A549 (cell line): ENCODE measurements around the gene SURF6. TPM values are rescaled to one million over a fixed set of nuclear protein-coding genes. Genes with fewer than 3 reads are reported as not detected.

ENCODE experiments used
- ATAC-seq, 2 experiments: fragments of 200-7000 bp in 1 of 2; fragments of >200 bp in 1 of 2; cut with Nextera tagmentation in 1 of 2; cut with Tn5 transposase in 1 of 2; 3 replicates each; pipeline versions ENCODE4 v1.8.0 to v1.9.1; 2018 to 2020; ENCODE audit warnings: mild to moderate bottlenecking in 1 of 2, moderate library complexity in 1 of 2
- CTCF ChIA-PET: fragments of 300-600 bp; sonication (Branson Sonifier 250); formaldehyde crosslinking; extraction: SDS; loops from one replicate; lab custom pipeline; 2021; ENCODE audit warnings: antibody characterized with exemption, inconsistent platforms; lab: Yijun Ruan, JAX
- POLR2A ChIA-PET: fragments of 350-600 bp; formaldehyde crosslinking; extraction: SDS; loops from one replicate; lab custom pipeline; 2021; ENCODE audit warnings: antibody characterized with exemption, inconsistent platforms; lab: Yijun Ruan, JAX
- DNase-seq, 2 experiments: peaks; one replicate each; pipeline versions ENCODE4 v3.0.0 to v3.0.0-alpha.2; 2011 to 2016; ENCODE audit warnings: low read depth in 1 of 2, low spot score in 1 of 2
- FAIRE-seq: peaks from 2 replicates; lab custom pipeline; 2011; peaks lifted over from hg19 to GRCh38; lab: Jason Lieb, UNC
- H3K27ac ChIP-seq, 2 experiments: fragments of >200 bp; sonication (Bioruptor Twin); formaldehyde crosslinking; 3 replicates each; pipeline ENCODE4 v1.5.1; 2016 to 2017
- H3K4me1 ChIP-seq: fragments of >200 bp; sonication (Bioruptor Twin); formaldehyde crosslinking; 3 replicates; pipeline ENCODE4 v1.6.1; 2016
- H3K4me2 ChIP-seq: fragments of >200 bp; sonication (Bioruptor Twin); formaldehyde crosslinking; 3 replicates; pipeline ENCODE4 v1.6.1; 2016
- H3K4me3 ChIP-seq: fragments of >200 bp; sonication (Bioruptor Twin); formaldehyde crosslinking; 3 replicates; pipeline ENCODE4 v1.5.1; 2016
- H3K9me3 ChIP-seq: fragments of >200 bp; sonication (Bioruptor Twin); formaldehyde crosslinking; 3 replicates; pipeline ENCODE4 v1.6.1; 2016
- CBX8 ChIP-seq: fragments of 200-600 bp; sonication (generic); IDR thresholded peaks from 2 replicates; pipeline ENCODE4 v1.6.1; 2016
- CHD2 ChIP-seq: fragments of 150-350 bp; IDR thresholded peaks from 2 replicates; pipeline ENCODE4 v1.6.1; 2014; ENCODE audit warnings: low read length; ENCODE audit not compliant: partially characterized antibody
- EP300 ChIP-seq, 2 experiments: fragments of >200 bp; sonication (Bioruptor Twin); formaldehyde crosslinking; IDR thresholded peaks; 2 replicates in 1 of 2; 3 replicates in 1 of 2; pipeline ENCODE4 v1.6.1; 2016 to 2017
- FOSL2 ChIP-seq, 2 experiments: fragments of 450-650 bp in 1 of 2; fragments of >200 bp in 1 of 2; sonication (Bioruptor Twin) in 1 of 2; formaldehyde crosslinking; IDR thresholded peaks; 2 replicates each; pipeline versions ENCODE4 v1.5.0 to v1.6.1; 2016 to 2020; ENCODE audit warnings: mild to moderate bottlenecking in 1 of 2, moderate library complexity in 1 of 2
- FOXS1 ChIP-seq: fragments of 250-450 bp; sonication (Bioruptor Pico); IDR thresholded peaks from 2 replicates; pipeline ENCODE4 v1.5.0; 2020; ENCODE audit warnings: mild to moderate bottlenecking, moderate library complexity
- HOXA7 ChIP-seq: fragments of 250-450 bp; sonication (Bioruptor Pico); IDR thresholded peaks from 2 replicates; pipeline ENCODE4 v1.5.0; 2020; ENCODE audit warnings: mild to moderate bottlenecking, moderate library complexity
- HOXB13 ChIP-seq: fragments of 250-450 bp; sonication (Bioruptor Pico); IDR thresholded peaks from 2 replicates; pipeline ENCODE4 v1.5.0; 2020; ENCODE audit warnings: low read depth, mild to moderate bottlenecking, moderate library complexity
- KDM5A ChIP-seq: fragments of 200-600 bp; sonication (generic); IDR thresholded peaks from 2 replicates; pipeline ENCODE4 v1.6.1; 2016; ENCODE audit warnings: antibody characterized with exemption, mild to moderate bottlenecking
- NPAS2 ChIP-seq: fragments of 250-450 bp; sonication (Bioruptor Pico); IDR thresholded peaks from 2 replicates; pipeline ENCODE4 v1.8.0; 2022; ENCODE audit warnings: mild to moderate bottlenecking, moderate library complexity, borderline replicate concordance
- RAD21 ChIP-seq, 2 experiments: fragments of >200 bp in 1 of 2; sonication (Bioruptor Twin) in 1 of 2; formaldehyde crosslinking in 1 of 2; IDR thresholded peaks in 1 of 2; conservative IDR thresholded peaks in 1 of 2; 2 replicates in 1 of 2; 3 replicates in 1 of 2; pipeline ENCODE4 v1.6.1; 2012 to 2018; ENCODE audit warnings: inconsistent platforms in 1 of 2
- RARB ChIP-seq: fragments of 250-450 bp; sonication (Bioruptor Pico); IDR thresholded peaks from 2 replicates; pipeline ENCODE4 v1.8.0; 2021; ENCODE audit warnings: mild to moderate bottlenecking, moderate library complexity
- RFX5 ChIP-seq: fragments of 450-650 bp; IDR thresholded peaks from 2 replicates; pipeline ENCODE4 v1.7.1; 2014; ENCODE audit warnings: antibody characterized with exemption, mild to moderate bottlenecking, moderate library complexity
- RNF2 ChIP-seq: fragments of 200-600 bp; sonication (generic); IDR thresholded peaks from 2 replicates; pipeline ENCODE4 v1.6.1; 2016; ENCODE audit warnings: low read depth, mild to moderate bottlenecking, antibody characterized with exemption, moderate library complexity, borderline replicate concordance
- TP53 ChIP-seq: fragments of 250-450 bp; sonication (Bioruptor Pico); IDR thresholded peaks from 2 replicates; pipeline ENCODE4 v1.5.0; 2021; ENCODE audit warnings: mild to moderate bottlenecking, moderate library complexity
- ZC3H11A ChIP-seq: fragments of 450-650 bp; IDR thresholded peaks from 2 replicates; pipeline ENCODE4 v1.6.1; 2014; ENCODE audit warnings: antibody characterized with exemption, mild to moderate bottlenecking
- ZSCAN20 ChIP-seq: fragments of 250-450 bp; sonication (Bioruptor Pico); IDR thresholded peaks from 2 replicates; pipeline ENCODE4 v1.8.0; 2022; ENCODE audit warnings: mild to moderate bottlenecking, moderate library complexity
- WGBS: methylation state at CpG from one replicate; pipeline ENCODE4 v1.1.6; 2017; ENCODE audit errors: missing lambda C conversion rate; 5-methylcytosine and 5-hydroxymethylcytosine counted together
- polyA plus RNA-seq, 4 experiments: library from polyadenylated mRNA; depleted of rRNA in 3 of 4; stranded (reverse); fragments of >200 nt; fragmentation: RNase III in 1 of 4; extraction: RNeasy Plus Mini Kit Qiagen cat#74134 plus additional on column Dnase treatment in 1 of 4; gene quantifications; 2 replicates in 3 of 4; 3 replicates in 1 of 4; pipeline ENCODE4 v1.2.3, GENCODE V29; 2011 to 2017
- TF ChIP-seq, protein P1 (sequence below): fragments of 450-650 bp; IDR thresholded peaks from 2 replicates; pipeline ENCODE4 v1.6.1; 2014; ENCODE audit warnings: antibody characterized with exemption
- TF ChIP-seq, protein P2 (sequence below): fragments of 150-350 bp; IDR thresholded peaks from 2 replicates; pipeline ENCODE4 v1.6.1; 2014; ENCODE audit warnings: low read depth, mild to moderate bottlenecking, low read length

Gene SURF6
- polyA plus RNA-seq, 2 of the 4 experiments (the other 2 are of a cell fraction) = 10.5 to 25.1 TPM

DNA sequence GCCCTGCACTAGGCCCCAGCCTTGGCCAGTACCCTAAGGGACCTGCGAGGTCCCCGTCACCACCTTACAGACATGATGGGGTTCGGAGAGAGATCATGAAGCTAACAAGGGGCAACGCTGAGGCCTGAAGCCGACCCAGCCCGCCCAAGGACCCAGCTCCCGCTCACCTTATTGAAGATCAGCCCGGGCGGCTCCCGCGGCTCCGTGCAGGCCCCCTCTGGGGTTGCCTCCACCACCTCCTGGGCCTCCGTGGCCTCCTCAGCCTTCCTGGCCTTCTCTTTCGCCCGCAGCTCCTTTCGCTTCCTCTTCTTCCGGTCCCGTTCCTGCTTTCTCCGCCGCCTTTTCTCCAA is 3.6 kb downstream of the SURF6 start:
- H3K9me3 ChIP-seq = no peaks in the 10 kb centered on the region
- ATAC-seq = no peak
- no peak overlapping the region for H3K4me2 ChIP-seq
- no peak for FAIRE-seq
- no peak overlapping the region for H3K4me3 ChIP-seq
- H3K4me1 ChIP-seq = peaks cover 16% of the 10 kb centered on the region
- TF ChIP-seq NPAS2 (CRISPR knock-in tag) (no peak), HOXA7 (CRISPR knock-in tag) (no peak), RAD21 (conservative IDR thresholded peaks at IDR 0.05 in 1 of 2, IDR thresholded peaks at IDR 0.05 in 1 of 2) (no peak), RFX5 (no peak), CHD2 (no peak), KDM5A (no peak), ZSCAN20 (CRISPR knock-in tag) (no peak), FOXS1 (CRISPR knock-in tag) (no peak), RARB (CRISPR knock-in tag) (no peak)
- TF ChIP-seq, protein P1, sequence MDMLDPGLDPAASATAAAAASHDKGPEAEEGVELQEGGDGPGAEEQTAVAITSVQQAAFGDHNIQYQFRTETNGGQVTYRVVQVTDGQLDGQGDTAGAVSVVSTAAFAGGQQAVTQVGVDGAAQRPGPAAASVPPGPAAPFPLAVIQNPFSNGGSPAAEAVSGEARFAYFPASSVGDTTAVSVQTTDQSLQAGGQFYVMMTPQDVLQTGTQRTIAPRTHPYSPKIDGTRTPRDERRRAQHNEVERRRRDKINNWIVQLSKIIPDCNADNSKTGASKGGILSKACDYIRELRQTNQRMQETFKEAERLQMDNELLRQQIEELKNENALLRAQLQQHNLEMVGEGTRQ = no peak
- TF ChIP-seq, protein P2, sequence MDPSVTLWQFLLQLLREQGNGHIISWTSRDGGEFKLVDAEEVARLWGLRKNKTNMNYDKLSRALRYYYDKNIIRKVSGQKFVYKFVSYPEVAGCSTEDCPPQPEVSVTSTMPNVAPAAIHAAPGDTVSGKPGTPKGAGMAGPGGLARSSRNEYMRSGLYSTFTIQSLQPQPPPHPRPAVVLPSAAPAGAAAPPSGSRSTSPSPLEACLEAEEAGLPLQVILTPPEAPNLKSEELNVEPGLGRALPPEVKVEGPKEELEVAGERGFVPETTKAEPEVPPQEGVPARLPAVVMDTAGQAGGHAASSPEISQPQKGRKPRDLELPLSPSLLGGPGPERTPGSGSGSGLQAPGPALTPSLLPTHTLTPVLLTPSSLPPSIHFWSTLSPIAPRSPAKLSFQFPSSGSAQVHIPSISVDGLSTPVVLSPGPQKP = no peak
- ChIA-PET CTCF (interaction anchor here (0.6 to 6.5 kb wide), 7 partner anchors 10 to 188 kb away, joined by 3 to 82 read pairs (median 7); no protein-coding TSS in a partner anchor), POLR2A (interaction anchor here (1.3 kb wide), 1 partner anchor 16 kb away, joined by 3 read pairs; the partner anchor contains the start of genes MED22 and RPL7A)
- H3K27ac ChIP-seq = no peak overlapping the region
- 95% methylated on average over 18 of the region's 20 CpGs for WGBS
- no peak for DNase-seq

- Histone ChIP-seq H3K27ac (no peak overlapping the region), H3K4me1 (peaks cover 16% of the 10 kb centered on the region)
- FAIRE-seq = no peak
- 98% methylated on average over 55 of the region's 57 CpGs for WGBS
- TF ChIP-seq, protein P2 = no peak
- TF ChIP-seq, all 56 proteins: peak for 0
- no peak for ATAC-seq
- Histone ChIP-seq H3K4me2 (no peak overlapping the region), H3K9me3 (no peaks in the 10 kb centered on the region), H3K4me3 (no peak overlapping the region)
- CTCF ChIA-PET = interaction anchor here (0.9 to 6.5 kb wide), 6 partner anchors 11 to 187 kb away, joined by 3 to 82 read pairs (median 7); no protein-coding TSS in a partner anchor
- POLR2A ChIA-PET = interaction anchor here (1.3 kb wide), 1 partner anchor 16 kb away, joined by 3 read pairs; the partner anchor contains the start of genes MED22 and RPL7A
- DNase-seq = no peak
These were observed 4.2 kb downstream of the SURF6 start for GRCh38 chr9:133331641-133332380.

GRCh38 chr9:133331221-133331620 is 4.8 kb downstream of the SURF6 start:
- POLR2A ChIA-PET = no interaction called here
- peaks cover 11% of the 10 kb centered on the region for H3K4me1 ChIP-seq
- H3K4me2 ChIP-seq = no peak overlapping the region
- DNase-seq (no peak), ATAC-seq (no peak), FAIRE-seq (no peak)
- CTCF ChIA-PET = interaction anchor here (1.3 to 6.5 kb wide), 9 partner anchors 9 to 150 kb away, joined by 3 to 82 read pairs (median 11); no protein-coding TSS in a partner anchor
- TF ChIP-seq CBX8 (no peak), RNF2 (no peak), TP53 (CRISPR knock-in tag) (no peak), RARB (CRISPR knock-in tag) (no peak), ZC3H11A (no peak), FOSL2 (IDR thresholded peaks at IDR 0.05) (no peak), FOSL2 (CRISPR knock-in tag; IDR thresholded peaks at IDR 0.05) (no peak), HOXB13 (CRISPR knock-in tag) (no peak), EP300 (IDR thresholded peaks at IDR 0.05) (no peak)
- H3K27ac ChIP-seq = no peak overlapping the region
- no peaks in the 10 kb centered on the region for H3K9me3 ChIP-seq
- WGBS = 95% methylated on average over 19 of the region's 19 CpGs
- no peak overlapping the region for H3K4me3 ChIP-seq
